ENCODE data around the gene NDUFAF4.
A peak's percentile ranks its signal among the peaks of the same experiment; 100 is the strongest.
"Not testable (repeated sequence)": the region's sequence is repeated elsewhere in the genome, so short reads cannot be mapped to it uniquely, and the experiment has no call there.

The NDUFAF4 gene

DNA sequence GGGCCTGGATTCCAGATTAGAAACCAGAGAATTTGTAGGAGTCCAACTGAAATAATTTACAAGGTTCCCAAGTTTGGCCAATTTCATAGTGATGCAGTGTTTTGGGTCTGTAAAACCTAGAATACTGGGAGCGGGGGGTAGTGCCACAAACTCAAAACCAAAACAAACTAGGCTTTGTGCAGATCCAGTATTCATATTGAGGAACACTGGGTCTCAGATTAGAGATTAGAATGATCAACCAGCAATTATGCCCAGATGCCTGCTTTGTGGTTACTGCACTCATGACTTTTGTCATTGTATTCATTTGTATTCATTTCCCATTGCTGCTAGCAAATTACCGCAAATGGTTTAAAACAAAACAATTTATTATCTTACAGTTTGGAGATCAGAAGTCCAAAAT is 3.2 kb upstream of the NDUFAF4 start:
- no peak overlapping the region for H3K27ac ChIP-seq
- no peak for DNase-seq (ENCODE audit: low read depth, low spot score)

DNA sequence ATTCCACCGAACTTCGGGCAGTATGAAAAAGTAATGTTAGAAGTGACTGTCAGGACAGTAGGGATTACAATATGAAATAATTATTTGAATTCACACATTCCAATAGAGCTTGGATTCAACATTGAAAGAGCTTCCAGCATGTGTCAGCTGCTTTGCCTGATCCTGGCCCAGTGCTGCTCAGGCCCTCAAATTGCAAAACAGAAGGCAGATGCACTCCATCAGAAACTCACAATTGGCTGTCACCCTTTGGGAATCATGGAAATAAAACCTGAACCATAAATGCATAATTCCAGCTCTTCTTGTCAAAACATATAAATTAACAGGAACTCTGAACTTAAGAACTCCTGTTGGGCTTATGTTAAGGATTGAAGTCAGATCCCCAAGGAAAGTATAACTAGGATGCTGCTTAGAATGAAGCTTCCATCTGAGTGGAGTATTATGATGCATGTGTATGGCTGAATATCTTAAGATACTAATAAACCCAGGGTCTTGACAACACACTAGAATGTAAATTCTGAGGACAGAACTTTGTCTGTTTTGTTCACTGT is 1.8 kb upstream of the NDUFAF4 start:
- no peak for DNase-seq (ENCODE audit: low read depth, low spot score)
- H3K27ac ChIP-seq: no peak overlapping the region

DNA sequence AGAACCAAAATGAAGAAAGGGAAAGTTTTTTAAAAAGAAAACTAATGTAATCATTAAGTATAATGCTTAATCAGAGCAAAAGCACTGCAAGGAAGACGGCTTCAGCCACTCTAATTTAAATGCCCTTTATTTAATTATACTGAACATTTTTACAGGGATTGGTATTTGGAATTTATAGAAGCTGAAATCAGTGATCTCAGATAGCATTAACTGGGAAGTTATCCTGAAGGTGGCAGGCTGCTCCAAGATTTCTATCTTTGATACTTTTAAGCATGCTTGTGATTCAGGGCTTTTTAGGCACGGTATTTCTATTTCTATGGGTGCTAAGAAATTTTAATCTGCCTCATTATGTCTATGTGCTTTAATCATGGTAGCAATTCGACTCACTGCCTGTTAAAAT is 1.3 kb upstream of the NDUFAF4 start:
- no peak for DNase-seq (ENCODE audit: low read depth, low spot score)
- peak overlapping the region; percentile 70 for H3K27ac ChIP-seq

DNA sequence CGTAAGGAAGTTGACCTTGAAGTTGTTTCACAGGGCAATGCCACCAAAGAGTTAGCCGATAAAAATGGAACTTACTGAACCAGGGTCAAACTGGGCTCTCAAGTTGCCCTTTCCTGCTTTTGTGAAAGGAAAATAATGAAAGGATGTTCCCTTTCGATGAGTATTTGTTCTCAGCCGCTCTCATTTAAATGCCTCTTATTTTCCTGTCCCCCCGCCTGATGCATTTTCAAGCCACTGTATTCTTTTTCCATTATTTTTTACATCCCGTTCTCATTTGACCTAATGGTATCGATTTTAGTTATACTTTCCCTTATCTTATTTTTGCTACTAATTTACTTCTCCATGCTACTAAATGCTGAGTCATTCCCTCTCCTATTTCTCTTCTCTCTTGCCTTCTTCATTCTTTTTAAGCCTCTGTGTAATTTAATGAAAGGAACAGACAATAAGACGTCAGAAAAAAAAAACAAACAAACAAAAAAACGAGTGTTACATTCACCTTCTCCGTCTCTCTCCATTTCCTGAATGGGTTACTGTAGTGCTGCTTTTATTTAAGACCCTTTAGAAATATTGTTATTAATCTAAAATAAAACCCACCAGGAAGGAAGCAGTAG is 655 bp upstream of the NDUFAF4 start:
- DNase-seq (ENCODE audit: low read depth, low spot score): no peak

DNA sequence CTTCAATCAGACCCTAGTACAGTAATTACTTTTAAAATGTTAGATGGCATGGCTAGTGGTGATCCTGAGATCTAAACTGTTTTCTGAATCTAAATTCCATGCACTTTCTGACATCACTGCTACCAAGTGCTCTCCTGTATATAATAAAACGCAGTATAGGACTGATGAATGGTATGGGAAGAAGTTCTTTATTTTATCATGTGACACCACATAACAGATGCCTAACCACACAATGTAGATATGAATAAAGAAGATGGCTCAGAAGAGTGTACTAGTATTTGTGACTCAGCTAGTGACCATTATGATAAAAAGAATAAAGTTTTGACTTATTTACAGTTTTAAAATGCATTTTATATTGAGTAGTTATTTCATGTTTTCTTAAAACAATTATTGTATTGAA is 8.5 kb downstream of the NDUFAF4 start:
- DNase-seq (ENCODE audit: low read depth, low spot score): no peak
- H3K27ac ChIP-seq: no peak overlapping the region

More for the DNA sequence above, 655 bp upstream of the NDUFAF4 start:
- peak overlapping the region; percentile 70 for H3K27ac ChIP-seq

DNA sequence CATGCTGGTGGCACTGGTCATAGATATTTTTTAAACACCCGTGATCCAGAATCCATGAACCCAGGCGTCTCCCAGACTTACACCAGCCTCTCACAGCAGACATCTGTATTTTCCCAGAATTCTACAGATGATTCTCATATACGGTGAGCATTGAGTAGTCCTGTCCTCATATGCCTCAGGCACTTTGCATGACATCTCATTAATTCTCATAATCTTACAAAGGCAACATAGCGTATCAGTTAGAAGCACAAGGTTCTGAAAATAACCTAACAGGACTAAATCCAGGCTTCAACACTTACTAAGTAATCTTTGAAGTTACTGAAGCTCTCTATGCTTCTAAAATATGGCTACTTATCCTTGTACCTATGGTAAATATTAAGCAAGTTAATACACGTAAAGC is 8.9 kb downstream of the NDUFAF4 start:
- DNase-seq (ENCODE audit: low read depth, low spot score): no peak
- H3K27ac ChIP-seq: no peak overlapping the region

DNA sequence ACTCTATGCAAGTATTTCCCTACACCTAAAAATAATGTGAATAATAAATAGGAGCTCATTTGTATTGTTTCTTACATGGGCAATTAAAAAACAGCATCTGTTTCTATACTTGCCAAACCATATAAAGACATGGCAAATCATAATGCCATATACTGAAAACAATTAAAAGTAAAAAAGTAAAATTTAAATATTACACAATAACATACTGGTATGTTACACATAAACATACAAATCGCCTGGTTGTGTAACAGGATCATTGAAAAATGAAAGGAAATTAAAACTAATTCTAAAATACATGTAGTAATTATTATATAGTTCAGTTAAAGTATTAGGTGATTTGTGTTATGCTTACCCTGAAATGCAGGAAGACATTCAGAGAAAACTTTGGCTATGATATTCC is 11.2 kb downstream of the NDUFAF4 start:
- H3K27ac ChIP-seq: no peak overlapping the region
- no peak for DNase-seq (ENCODE audit: low read depth, low spot score)

DNA sequence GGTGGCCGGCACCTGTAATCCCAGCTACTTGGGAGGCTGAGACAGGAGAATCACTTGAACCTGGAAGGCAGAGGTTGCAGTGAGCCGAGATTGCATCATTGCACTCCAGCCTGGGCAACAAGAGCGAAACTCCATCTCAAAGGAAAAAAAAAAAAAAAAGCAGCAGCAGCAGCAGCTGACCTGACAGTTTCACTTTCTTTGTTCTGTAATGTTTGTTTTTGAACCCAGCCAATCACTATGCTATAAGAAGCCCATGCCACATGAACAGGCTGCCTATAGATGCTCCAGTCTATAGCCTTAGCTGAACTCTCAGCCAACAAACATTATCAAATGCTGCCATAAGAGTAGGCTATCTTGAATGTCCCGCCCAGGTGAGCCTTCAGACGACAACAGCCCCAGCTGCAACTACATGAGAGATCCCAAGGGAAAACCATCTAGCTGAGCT is 12.5 kb downstream of the NDUFAF4 start:
- DNase-seq (ENCODE audit: low read depth, low spot score); H3K27ac ChIP-seq: not testable (repeated sequence)

DNA sequence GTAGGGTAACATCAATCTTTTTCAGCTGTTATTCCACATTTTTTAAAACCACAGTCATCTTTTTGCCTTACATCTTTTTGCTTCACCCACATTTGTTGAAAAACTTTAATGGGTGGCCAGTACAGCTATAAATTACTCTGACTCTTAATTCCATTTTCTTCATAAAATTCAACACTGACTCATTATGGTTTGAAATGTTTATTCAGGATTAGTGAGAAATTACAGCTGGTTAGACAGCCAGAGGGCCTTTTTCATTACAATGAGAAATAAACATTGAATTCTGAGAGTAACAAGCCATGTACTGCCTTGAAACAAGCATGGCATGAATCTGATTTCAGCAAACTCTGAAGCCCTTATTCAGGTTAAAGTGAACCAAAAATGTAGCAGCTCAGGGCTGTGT is 19.5 kb downstream of the NDUFAF4 start:
- H3K27ac ChIP-seq: no peak overlapping the region
- no peak for DNase-seq (ENCODE audit: low read depth, low spot score)

DNA sequence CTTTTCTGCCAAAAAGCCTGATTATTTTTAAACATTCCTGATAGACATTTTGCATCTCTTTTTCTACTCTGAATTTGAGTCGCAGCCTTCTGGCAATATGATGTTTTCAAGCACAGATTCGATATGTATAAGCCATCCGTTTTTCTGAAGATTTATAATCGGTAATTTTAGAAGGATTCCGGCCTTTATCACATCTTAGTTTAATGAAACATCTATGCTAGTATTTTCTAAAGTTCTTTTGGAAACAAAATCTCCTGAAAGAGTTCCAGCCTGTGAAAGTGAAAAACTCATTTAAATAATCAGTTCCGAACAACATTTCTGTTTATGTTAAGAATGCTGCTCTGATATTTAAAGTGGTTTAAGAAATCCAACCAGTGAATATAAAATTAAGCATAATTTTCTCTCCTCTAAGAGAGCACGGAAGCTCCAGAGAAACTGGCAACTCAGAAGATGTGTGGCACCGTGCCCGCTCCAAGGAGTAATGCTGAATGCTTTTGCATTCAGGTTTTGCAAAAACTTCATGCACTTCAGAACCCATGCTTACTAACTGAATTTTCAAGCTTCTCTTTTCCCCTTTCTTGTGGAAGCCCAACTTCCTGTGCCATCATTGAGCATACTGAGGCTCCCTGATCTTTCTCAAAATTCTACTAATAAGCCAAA is 20.7 kb downstream of the NDUFAF4 start:
- DNase-seq (ENCODE audit: low read depth, low spot score): no peak
- H3K27ac ChIP-seq: no peak overlapping the region

DNA sequence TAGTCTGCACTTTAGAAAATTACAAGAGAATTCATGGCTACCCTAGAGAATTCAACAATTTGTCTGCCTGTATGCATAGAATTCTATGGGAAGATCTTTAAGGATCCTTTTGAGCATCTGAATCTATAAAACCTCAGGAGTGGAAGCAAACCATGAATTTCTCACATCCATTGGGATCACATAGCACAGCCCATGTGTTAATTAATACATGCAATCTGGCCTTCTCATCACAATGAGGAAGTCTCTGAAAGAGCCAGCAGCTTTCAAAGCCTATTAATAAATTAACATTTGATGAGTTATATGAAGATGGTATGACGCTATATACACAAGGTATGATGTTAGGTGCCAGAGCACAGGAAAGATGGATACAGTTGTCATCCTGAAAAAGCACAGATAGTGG is 24.7 kb downstream of the NDUFAF4 start:
- DNase-seq (ENCODE audit: low read depth, low spot score): no peak

DNA sequence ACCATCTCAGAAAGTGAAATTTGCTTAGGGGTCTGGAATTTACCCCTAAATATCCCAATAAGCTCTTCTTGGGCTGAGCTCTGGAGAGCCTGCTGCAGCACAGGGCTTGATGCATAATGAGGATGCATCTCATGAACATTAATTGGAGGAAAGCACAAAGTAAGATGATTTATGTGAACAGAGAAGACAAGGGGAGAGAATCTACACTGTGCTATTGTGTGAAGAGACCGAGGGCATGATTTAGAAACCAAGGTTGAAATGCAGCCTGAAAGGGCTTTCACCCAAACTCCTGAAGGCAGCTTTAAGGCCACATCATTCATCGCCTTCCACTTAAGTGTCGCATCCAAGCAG is 32.7 kb downstream of the NDUFAF4 start:
- no peak for DNase-seq (ENCODE audit: low read depth, low spot score)
- H3K27ac ChIP-seq: no peak overlapping the region

More for the DNA sequence above, 24.7 kb downstream of the NDUFAF4 start:
- no peak overlapping the region for H3K27ac ChIP-seq

DNA sequence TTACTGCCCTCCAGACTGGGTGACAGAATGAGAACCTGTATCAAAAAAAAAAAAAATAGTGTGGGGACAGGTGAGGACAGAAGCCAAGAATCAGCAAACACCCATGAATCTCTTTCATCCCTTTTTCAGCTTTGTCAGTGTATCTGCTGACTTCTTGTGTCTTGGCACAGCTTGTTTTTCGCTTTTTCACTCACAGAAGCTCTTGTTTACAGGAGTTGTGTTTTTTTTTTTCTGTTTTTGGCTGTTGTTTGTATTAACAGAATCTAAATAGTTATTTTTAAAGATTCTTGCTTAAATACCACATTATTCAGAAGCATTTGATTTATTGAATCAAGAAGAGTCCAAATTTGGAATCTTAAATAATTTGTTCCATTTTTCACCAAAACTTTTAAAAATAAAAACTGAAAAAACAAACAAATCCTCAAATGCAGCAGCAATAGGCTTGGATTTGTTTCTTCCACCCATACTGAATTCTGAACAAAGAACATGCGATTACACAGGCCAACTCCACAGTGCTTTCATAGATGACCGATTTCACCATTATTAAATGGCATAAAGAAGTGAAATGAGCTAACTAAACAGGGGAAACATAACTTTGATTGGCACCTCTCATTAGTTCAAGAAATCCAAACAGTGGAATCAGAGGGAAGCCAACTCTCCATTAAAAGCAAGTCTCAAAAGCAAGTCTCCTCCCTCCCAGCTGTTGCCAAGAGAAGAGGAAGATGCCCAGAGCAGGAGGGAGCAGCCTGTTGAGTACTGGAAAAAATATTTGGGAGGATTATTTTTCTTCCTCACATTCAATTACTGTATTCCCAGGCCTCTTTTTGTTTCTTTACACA is 33.3 kb downstream of the NDUFAF4 start:
- DNase-seq (ENCODE audit: low read depth, low spot score): no peak
- no peak overlapping the region for H3K27ac ChIP-seq

DNA sequence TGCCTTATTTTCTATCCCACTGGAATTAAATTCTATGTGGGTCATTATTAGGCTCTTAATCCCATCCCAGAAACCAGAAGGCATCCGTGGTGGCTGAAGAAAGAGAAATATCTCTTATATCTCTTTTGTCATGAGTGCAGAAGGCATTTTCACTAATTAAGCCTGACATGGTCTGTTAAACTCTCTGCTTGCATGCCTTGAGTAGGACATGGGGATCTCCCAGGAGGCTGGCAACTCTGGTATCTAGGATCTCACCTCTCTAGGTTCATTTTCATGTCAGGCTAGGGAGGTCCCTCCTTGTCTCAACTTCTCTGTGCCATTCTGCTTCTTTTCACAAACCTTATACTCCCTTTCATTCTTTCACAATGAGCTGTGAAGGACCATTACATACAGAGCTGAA is 35.1 kb downstream of the NDUFAF4 start:
- H3K27ac ChIP-seq: no peak overlapping the region
- no peak for DNase-seq (ENCODE audit: low read depth, low spot score)

DNA sequence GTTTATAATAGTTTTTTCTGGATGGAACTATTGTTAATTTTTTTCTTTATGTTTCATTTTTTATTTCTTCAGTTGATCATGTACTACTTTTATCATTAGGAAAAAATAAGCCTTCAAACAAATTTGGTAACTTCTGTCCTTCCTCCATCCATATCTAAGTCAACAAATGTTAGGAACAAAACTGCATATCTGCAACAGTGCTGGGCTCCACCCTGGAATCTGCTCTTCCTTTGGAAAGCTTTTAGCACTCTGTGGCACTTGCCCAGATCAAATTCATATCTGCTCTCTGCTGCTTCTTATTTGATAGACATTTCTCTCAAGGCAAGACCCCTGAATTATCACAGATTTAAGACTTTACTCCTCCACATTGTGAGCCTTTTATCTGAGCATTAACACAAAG is 36.1 kb downstream of the NDUFAF4 start:
- H3K27ac ChIP-seq: no peak overlapping the region

DNA sequence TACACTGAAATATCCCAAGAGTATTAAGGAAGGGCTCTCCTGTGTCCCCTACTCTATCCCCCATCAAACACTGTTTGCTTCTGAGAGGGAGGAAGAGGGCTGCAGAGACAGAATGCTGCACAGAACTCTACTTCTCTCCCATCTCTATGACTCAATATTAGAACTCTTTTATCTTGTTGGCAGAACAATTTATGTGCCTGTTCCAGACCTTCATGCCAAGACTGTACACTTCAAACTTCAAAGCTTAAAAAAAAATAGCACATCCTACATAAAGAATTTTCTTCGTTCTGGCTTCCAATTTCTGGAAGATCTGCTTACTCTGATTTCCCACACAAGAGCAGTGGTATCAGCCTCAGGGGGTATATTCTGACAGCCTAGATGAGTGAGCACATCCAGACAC is 40.8 kb downstream of the NDUFAF4 start:
- no peak for DNase-seq (ENCODE audit: low read depth, low spot score)
- no peak overlapping the region for H3K27ac ChIP-seq

More for the DNA sequence above, 36.1 kb downstream of the NDUFAF4 start:
- DNase-seq (ENCODE audit: low read depth, low spot score): no peak

DNA sequence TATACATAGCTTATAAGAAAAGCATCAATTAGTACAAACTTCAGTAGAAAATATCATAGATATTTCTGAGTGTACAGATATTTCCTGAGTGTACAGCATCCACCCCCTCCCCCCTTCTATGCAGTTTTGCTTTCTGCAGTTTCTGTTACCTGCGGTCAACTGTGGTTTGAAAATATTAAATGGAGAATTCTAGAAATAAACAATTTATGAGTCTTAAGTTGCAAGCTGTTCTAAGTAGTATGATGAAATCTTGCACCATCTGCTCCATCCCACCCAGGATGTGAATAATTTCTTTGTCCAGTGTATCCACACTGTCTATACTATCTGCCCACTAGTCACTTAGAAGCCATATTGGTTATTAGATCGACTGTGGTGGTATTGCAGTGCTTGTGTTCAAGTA is 44.6 kb downstream of the NDUFAF4 start:
- no peak for DNase-seq (ENCODE audit: low read depth, low spot score)
- no peak overlapping the region for H3K27ac ChIP-seq

DNA sequence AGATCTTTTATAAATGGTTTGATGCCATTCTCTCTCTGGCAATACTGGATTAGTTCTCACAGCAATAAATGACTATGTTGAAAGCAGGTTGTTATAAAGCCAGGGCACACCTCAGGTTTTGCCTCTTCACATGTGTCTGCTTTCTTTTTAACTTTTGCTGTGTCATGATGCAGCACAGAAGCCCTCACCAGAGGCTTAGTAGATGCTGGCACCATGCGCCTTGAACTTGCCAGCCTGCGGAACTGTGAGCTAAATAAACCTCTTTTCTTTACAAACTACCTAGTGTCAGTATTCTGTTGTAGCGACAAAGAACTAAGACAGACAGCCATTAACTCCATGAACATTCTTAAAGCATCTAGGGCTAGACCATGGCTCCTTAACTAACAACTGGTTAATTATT is 45.1 kb downstream of the NDUFAF4 start:
- no peak for DNase-seq (ENCODE audit: low read depth, low spot score)
- no peak overlapping the region for H3K27ac ChIP-seq

DNA sequence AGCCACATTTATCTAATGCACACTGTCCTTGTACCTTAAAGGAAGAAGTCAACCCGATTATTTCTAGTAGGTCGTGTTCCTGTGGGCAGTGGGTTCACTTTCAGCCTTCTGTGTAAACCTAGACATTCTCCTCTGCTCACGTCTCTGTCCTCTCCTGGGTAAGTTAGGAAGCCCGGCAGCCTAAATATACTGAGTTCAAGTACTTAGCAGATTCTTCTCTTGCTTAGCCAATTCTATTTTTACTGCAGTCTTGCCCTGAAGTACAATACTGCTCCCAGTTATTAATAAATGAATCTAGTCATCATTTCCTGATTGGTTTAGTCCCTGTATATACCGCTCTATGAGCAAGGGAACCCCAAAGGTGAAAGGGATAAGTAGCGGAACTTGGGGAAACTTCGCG is 45.8 kb downstream of the NDUFAF4 start:
- H3K27ac ChIP-seq: no peak overlapping the region
- no peak for DNase-seq (ENCODE audit: low read depth, low spot score)

DNA sequence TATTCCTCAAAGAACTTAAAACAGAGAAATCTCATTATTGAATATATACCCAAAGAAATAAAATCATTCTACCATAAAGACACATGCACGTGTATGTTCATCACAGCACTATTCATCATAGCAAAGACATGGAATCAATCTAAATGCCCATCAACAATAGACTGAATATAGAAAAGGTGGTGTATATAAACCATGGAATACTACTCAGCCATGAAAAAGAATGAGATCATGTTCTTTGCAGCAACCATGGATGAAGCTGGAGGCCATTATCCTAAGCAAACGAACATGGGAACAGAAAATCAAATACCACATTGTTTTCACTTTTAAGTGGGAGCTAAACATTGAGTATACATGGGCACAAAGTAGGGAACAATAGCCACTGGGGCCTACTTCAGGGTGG is 48.1 kb downstream of the NDUFAF4 start:
- DNase-seq (ENCODE audit: low read depth, low spot score): no peak
- no peak overlapping the region for H3K27ac ChIP-seq

DNA sequence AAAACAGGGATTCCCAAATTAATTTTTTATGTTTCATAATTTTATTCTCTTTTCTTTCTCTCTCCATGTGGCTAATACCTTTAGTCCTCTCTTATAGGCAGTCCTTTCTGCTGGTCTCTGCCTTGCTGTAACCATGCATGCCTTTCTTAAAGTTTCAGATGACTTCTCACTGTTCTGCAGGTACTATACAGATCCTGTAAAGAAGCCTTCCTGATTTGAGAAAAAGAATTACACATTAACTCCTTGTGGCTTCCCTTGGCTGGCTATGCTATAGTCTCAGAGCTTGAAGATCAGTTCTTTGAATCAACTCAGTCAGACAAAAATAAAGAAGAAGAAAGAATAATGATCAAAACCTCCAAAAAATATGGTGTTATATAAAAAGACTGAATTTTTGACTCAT is 53.2 kb downstream of the NDUFAF4 start:
- H3K27ac ChIP-seq: no peak overlapping the region
- no peak for DNase-seq (ENCODE audit: low read depth, low spot score)
